NOMO-1 (cell line): ENCODE data around the gene CCDC184.

Experiments used
- DNase-seq, 2 experiments: peaks; one replicate each; lab custom pipeline; 2025; ENCODE audit not compliant: unreplicated experiment in 2 of 2; lab: John Stamatoyannopoulos, UW

The CCDC184 gene

DNA sequence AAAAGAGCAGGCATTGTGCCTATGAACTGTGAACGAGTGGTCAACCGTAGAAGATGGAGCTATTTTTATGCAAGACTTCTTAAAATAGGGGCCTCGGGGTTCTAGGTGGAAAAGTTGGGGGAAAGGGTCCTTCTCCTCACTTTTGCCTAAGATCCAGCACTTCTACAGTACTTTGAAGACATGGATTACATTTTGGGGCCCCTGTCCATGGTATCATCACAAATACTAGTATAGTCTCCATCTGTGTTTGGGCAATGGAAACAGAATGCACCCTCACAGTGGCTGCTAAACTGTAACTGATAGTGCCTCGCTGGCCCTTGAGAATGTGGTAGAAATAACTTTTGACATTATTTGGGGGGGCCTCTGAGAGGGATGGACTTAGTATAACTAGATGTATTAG, 5.5 kb upstream of the CCDC184 start:
- no peak for DNase-seq

DNA sequence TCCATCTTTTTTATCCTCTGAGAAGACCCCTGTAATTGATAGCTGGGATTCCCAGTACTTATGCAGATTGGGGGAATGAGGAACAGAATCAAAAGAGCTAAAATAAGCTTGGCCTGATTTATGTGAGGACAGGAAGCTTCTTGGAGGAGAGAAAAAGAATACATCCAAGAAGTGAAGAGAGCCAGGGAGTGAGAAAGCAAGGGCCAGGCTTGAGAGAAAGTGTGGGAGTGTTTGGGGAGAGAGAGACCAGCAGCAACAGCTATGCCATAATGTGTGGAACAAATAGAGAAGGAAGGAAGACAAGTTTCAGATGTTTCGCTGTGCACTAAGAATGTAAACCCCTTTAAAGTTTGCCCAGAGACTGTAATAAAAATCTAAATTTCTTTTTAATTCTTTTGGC, 4.0 kb upstream of the CCDC184 start:
- no peak for DNase-seq

- no peak for DNase-seq
Observed at GRCh38 chr12:48180424-48180823, 3.0 kb upstream of the CCDC184 start.

DNA sequence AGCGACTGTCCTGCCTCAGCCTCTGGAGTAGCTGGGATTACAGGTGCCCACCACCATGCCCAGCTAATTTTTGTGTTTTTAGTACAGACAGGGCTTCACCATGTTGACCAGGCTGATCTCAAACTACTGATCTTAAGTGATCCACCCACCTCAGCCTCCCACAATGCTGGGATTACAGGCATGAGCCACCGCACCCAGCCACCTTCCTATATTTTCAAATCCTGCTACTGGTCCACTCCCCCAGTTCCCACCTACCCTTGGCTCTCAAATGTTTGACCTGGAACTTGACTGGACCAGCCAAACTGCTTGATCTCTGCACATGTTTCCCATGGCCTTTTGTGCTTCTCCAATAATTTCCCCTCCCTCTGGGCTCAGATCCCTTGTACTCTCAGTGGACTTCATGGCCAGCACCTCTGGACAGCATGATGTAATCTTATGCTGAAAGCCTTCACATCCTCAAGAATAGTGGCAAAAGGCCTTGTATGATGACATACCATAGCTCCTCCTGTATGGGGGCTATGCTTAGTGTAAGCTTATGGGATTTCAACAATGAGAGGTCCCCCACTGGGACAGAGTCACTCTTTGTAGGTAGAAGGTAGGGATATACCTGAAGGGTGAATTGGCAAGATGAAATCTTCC, 2.5 kb upstream of the CCDC184 start:
- no peak for DNase-seq

DNA sequence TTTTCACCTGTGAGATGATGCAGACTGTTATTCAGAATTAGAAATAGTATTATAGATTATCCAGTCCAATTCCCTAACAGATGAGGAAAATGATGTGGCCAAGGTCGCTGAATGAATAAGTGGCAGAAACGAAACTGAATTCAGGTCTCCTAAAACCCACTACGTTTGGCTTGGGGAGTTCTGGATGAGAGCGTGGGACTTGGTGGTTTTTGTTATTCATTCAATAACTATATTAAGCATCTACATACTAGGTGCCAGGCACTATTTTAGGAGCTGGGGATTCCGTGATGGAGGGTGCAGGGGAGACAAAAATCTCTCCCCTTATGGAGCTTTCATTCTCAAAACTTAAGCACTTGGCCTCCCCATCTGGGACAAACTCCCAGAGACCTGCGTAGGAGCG, 813 bp upstream of the CCDC184 start:
- no peak for DNase-seq

GRCh38 chr12:48183876-48184548, 568 bp downstream of the CCDC184 start:
- DNase-seq = no peak

DNA sequence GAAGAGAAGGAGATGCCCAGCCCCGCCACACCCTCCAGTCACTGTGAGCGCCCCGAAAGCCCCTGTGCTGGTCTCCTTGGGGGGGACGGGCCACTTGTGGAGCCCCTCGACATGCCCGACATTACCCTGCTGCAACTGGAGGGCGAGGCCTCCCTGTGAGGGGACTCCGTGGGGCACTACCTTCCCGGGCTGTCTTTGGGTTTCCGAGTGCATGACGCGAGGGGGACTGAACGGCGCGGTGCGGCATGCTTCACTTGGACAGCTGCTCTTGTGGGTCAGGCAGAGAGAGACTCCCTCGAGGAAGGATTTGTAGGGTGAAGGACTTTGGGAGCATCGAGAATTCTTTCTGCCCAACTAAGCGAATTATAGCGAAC, 1.1 kb downstream of the CCDC184 start:
- DNase-seq = no peak

DNA sequence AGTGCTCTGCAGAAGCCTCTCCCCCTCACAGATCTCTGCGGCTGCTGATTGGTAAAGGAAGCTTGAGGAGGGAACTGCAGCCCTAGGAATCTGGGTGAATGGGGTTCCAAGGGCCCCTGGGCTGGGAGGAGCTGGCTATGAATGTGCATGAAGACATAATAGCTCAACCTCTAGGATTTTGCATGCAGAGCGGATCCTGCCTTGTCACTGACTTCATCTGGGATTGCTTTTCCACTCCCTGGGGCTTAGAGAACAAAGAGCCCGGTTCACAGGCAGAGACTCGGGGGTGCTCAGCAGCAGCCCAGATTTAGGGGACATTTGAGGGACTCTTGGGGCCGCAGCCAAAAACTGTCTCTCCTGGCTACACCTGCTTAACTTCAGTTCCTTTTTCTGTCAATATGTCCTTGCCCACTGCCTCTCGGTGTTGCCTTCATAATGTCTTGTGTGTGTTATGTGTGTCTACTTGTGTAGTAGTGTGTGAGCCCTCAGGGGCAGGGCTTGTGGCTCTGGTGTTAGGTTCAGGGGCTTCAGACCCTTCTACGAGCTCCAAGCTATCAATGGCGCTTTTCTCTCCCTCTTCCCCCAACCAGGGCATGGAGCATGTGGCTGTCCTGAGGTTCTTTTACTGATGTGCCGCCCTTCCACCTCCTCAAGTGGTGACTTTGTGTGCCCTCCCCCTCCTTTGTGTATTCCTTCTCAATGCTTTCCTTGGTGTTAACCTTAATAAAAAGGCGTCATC, 1.9 kb downstream of the CCDC184 start:
- no peak for DNase-seq

- DNase-seq = no peak
Observed at GRCh38 chr12:48187916-48188695, 4.7 kb downstream of the CCDC184 start.

GRCh38 chr12:48189331-48190125, 6.1 kb downstream of the CCDC184 start:
- peak in 1 of 2 experiments; percentile 50 for DNase-seq

- DNase-seq = no peak
Observed at GRCh38 chr12:48191096-48191495, 7.7 kb downstream of the CCDC184 start.

- no peak for DNase-seq
Observed at GRCh38 chr12:48192861-48193260, 9.4 kb downstream of the CCDC184 start.

DNA sequence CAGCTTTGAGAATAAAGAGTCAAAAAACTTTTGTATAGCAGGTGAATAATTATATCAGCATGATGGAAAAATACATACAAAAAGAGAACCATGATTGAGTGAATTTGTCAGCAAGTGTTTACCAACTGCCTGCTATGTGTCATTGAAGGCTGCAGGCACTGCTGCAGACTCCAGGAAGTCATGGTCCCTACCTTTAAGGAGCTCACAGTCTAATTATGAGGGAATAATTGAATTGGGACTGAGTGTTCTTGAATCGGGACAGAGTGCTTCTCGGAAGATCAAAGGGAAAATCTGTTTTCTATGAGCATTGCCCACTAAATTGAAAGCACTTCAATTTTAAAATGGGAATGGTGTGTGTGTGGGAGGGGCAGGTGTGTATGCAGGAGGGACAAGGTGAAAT, 10.2 kb downstream of the CCDC184 start:
- DNase-seq = no peak

- DNase-seq = no peak
Observed at GRCh38 chr12:48194799-48195201, 11.4 kb downstream of the CCDC184 start.

DNA sequence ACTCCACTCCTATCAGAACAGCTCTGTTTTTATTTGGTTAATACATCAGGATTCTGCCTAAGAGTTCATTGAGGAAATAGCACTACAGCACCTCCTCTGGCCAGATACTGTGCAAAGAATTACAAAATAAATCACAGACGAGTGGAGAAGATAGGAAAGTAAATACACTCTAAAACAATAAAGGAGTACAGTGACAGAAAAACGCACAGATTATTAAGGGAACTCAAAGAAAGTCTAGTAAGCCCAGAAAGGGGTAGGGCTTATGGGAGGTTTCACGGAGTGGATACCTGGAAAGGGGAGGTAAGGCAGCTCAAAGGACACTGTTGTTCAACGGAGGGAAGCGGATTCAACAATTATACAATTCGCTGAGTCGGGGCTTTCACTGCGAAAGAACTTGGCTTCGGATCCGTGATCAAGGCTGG, 14.1 kb downstream of the CCDC184 start:
- DNase-seq = peak; percentile 14 to 46

- peak; percentile 97 for DNase-seq
Observed at GRCh38 chr12:48197971-48198671, 14.7 kb downstream of the CCDC184 start.

GRCh38 chr12:48198672-48198971, 15.2 kb downstream of the CCDC184 start:
- peak in 1 of 2 experiments; percentile 41 for DNase-seq

- DNase-seq = no peak
Observed at GRCh38 chr12:48198985-48199384, 15.5 kb downstream of the CCDC184 start.

- DNase-seq = peak; percentile 12 to 43
Observed at GRCh38 chr12:48199774-48200221, 16.4 kb downstream of the CCDC184 start.

- DNase-seq = no peak
Observed at GRCh38 chr12:48201091-48201490, 17.6 kb downstream of the CCDC184 start.
